ENCODE measurements around the gene WDR1.

Gene WDR1

GRCh38 chr4:10116569-10117358, at the start of gene WDR1:
Gene WDR1 (minus strand): TSS chr4:10116799. CDS start chr4:10116666, 133 bp downstream.
- H3K9me3 ChIP-seq (ENCODE audit: control insufficient read depth in 1 of 2, low read length in 2 of 2) = no peaks in the 10 kb centered on the region
- no peaks in the 10 kb centered on the region for H3K27me3 ChIP-seq (ENCODE audit: control insufficient read depth in 1 of 2, insufficient read depth in 2 of 2, low read length in 2 of 2)
- H3K4me3 ChIP-seq (ENCODE audit: low read depth in 1 of 2, low read length in 2 of 2) = peak within 1 kb of the TSS; percentile 77 to 88
- H3K27ac ChIP-seq (ENCODE audit: low read depth, low read length) = peak within 1 kb of the TSS; percentile 98
- peaks cover 68 to 70% of the 10 kb centered on the region in 2 donors for H3K4me1 ChIP-seq (ENCODE audit: control insufficient read depth in 1 of 2, insufficient read depth in 2 of 2, low read length in 2 of 2)
- H3K9ac ChIP-seq (ENCODE audit: low read depth in 1 of 2, low read length in 2 of 2) = peak within 1 kb of the TSS; percentile 83 to 93
- H3K36me3 ChIP-seq (ENCODE audit: control insufficient read depth in 1 of 2, insufficient read depth in 2 of 2, low read length in 2 of 2) = peaks cover 35% of the 10 kb centered on the region in 2 donors

GRCh38 chr4:10164877-10165283, 48.3 kb upstream of the WDR1 start:
- Histone ChIP-seq H3K27me3 (ENCODE audit: control insufficient read depth in 1 of 2, insufficient read depth in 2 of 2, low read length in 2 of 2) (no peaks in the 10 kb centered on the region), H3K9ac (ENCODE audit: low read depth in 1 of 2, low read length in 2 of 2) (no peak overlapping the region), H3K27ac (ENCODE audit: low read depth, low read length) (no peak overlapping the region), H3K4me3 (ENCODE audit: low read depth in 1 of 2, low read length in 2 of 2) (no peak overlapping the region), H3K36me3 (ENCODE audit: control insufficient read depth in 1 of 2, insufficient read depth in 2 of 2, low read length in 2 of 2) (no peaks in the 10 kb centered on the region), H3K9me3 (ENCODE audit: control insufficient read depth in 1 of 2, low read length in 2 of 2) (no peaks in the 10 kb centered on the region), H3K4me1 (ENCODE audit: control insufficient read depth in 1 of 2, insufficient read depth in 2 of 2, low read length in 2 of 2) (peaks cover 3 to 12% of the 10 kb centered on the region in 2 donors)

- H3K4me1 ChIP-seq (ENCODE audit: control insufficient read depth in 1 of 2, insufficient read depth in 2 of 2, low read length in 2 of 2) = peaks cover 3 to 12% of the 10 kb centered on the region in 2 donors
- H3K9ac ChIP-seq (ENCODE audit: low read depth in 1 of 2, low read length in 2 of 2) = no peak overlapping the region
- H3K27me3 ChIP-seq (ENCODE audit: control insufficient read depth in 1 of 2, insufficient read depth in 2 of 2, low read length in 2 of 2) = no peaks in the 10 kb centered on the region
- H3K36me3 ChIP-seq (ENCODE audit: control insufficient read depth in 1 of 2, insufficient read depth in 2 of 2, low read length in 2 of 2) = no peaks in the 10 kb centered on the region
- no peaks in the 10 kb centered on the region for H3K9me3 ChIP-seq (ENCODE audit: control insufficient read depth in 1 of 2, low read length in 2 of 2)
- H3K27ac ChIP-seq (ENCODE audit: low read depth, low read length) = no peak overlapping the region
- no peak overlapping the region for H3K4me3 ChIP-seq (ENCODE audit: low read depth in 1 of 2, low read length in 2 of 2)
Observed at GRCh38 chr4:10163296-10163695, 46.7 kb upstream of the WDR1 start.

- no peak overlapping the region for H3K4me3 ChIP-seq (ENCODE audit: low read depth in 1 of 2, low read length in 2 of 2)
Observed at GRCh38 chr4:10162341-10163000, 45.9 kb upstream of the WDR1 start.

GRCh38 chr4:10161840-10162239, 45.2 kb upstream of the WDR1 start:
- no peaks in the 10 kb centered on the region for H3K9me3 ChIP-seq (ENCODE audit: control insufficient read depth in 1 of 2, low read length in 2 of 2)
- H3K9ac ChIP-seq (ENCODE audit: low read depth in 1 of 2, low read length in 2 of 2) = no peak overlapping the region
- H3K27ac ChIP-seq (ENCODE audit: low read depth, low read length) = no peak overlapping the region
- no peaks in the 10 kb centered on the region for H3K36me3 ChIP-seq (ENCODE audit: control insufficient read depth in 1 of 2, insufficient read depth in 2 of 2, low read length in 2 of 2)
- peaks cover 3 to 12% of the 10 kb centered on the region in 2 donors for H3K4me1 ChIP-seq (ENCODE audit: control insufficient read depth in 1 of 2, insufficient read depth in 2 of 2, low read length in 2 of 2)
- no peak overlapping the region for H3K4me3 ChIP-seq (ENCODE audit: low read depth in 1 of 2, low read length in 2 of 2)
- no peaks in the 10 kb centered on the region for H3K27me3 ChIP-seq (ENCODE audit: control insufficient read depth in 1 of 2, insufficient read depth in 2 of 2, low read length in 2 of 2)

More at GRCh38 chr4:10162341-10163000, 45.9 kb upstream of the WDR1 start:
- no peak overlapping the region for H3K9ac ChIP-seq (ENCODE audit: low read depth in 1 of 2, low read length in 2 of 2)
- no peaks in the 10 kb centered on the region for H3K27me3 ChIP-seq (ENCODE audit: control insufficient read depth in 1 of 2, insufficient read depth in 2 of 2, low read length in 2 of 2)
- no peaks in the 10 kb centered on the region for H3K36me3 ChIP-seq (ENCODE audit: control insufficient read depth in 1 of 2, insufficient read depth in 2 of 2, low read length in 2 of 2)
- no peak overlapping the region for H3K27ac ChIP-seq (ENCODE audit: low read depth, low read length)
- peaks cover 3 to 12% of the 10 kb centered on the region in 2 donors for H3K4me1 ChIP-seq (ENCODE audit: control insufficient read depth in 1 of 2, insufficient read depth in 2 of 2, low read length in 2 of 2)
- H3K9me3 ChIP-seq (ENCODE audit: control insufficient read depth in 1 of 2, low read length in 2 of 2) = no peaks in the 10 kb centered on the region

- Histone ChIP-seq H3K27me3 (ENCODE audit: control insufficient read depth in 1 of 2, insufficient read depth in 2 of 2, low read length in 2 of 2) (no peaks in the 10 kb centered on the region), H3K36me3 (ENCODE audit: control insufficient read depth in 1 of 2, insufficient read depth in 2 of 2, low read length in 2 of 2) (no peaks in the 10 kb centered on the region), H3K9ac (ENCODE audit: low read depth in 1 of 2, low read length in 2 of 2) (no peak overlapping the region), H3K4me1 (ENCODE audit: control insufficient read depth in 1 of 2, insufficient read depth in 2 of 2, low read length in 2 of 2) (peaks cover 3 to 12% of the 10 kb centered on the region in 2 donors), H3K27ac (ENCODE audit: low read depth, low read length) (no peak overlapping the region), H3K4me3 (ENCODE audit: low read depth in 1 of 2, low read length in 2 of 2) (no peak overlapping the region), H3K9me3 (ENCODE audit: control insufficient read depth in 1 of 2, low read length in 2 of 2) (no peaks in the 10 kb centered on the region)
Observed at GRCh38 chr4:10161146-10161545, 44.5 kb upstream of the WDR1 start.

GRCh38 chr4:10160281-10160856, 43.8 kb upstream of the WDR1 start:
- H3K36me3 ChIP-seq (ENCODE audit: control insufficient read depth in 1 of 2, insufficient read depth in 2 of 2, low read length in 2 of 2) = no peaks in the 10 kb centered on the region
- no peaks in the 10 kb centered on the region for H3K9me3 ChIP-seq (ENCODE audit: control insufficient read depth in 1 of 2, low read length in 2 of 2)
- H3K4me1 ChIP-seq (ENCODE audit: control insufficient read depth in 1 of 2, insufficient read depth in 2 of 2, low read length in 2 of 2) = peaks cover 3 to 12% of the 10 kb centered on the region in 2 donors
- no peak overlapping the region for H3K27ac ChIP-seq (ENCODE audit: low read depth, low read length)
- no peaks in the 10 kb centered on the region for H3K27me3 ChIP-seq (ENCODE audit: control insufficient read depth in 1 of 2, insufficient read depth in 2 of 2, low read length in 2 of 2)
- no peak overlapping the region for H3K4me3 ChIP-seq (ENCODE audit: low read depth in 1 of 2, low read length in 2 of 2)
- H3K9ac ChIP-seq (ENCODE audit: low read depth in 1 of 2, low read length in 2 of 2) = no peak overlapping the region

- H3K4me3 ChIP-seq (ENCODE audit: low read depth in 1 of 2, low read length in 2 of 2) = no peak overlapping the region
- H3K36me3 ChIP-seq (ENCODE audit: control insufficient read depth in 1 of 2, insufficient read depth in 2 of 2, low read length in 2 of 2) = no peaks in the 10 kb centered on the region
- H3K27ac ChIP-seq (ENCODE audit: low read depth, low read length) = no peak overlapping the region
- H3K27me3 ChIP-seq (ENCODE audit: control insufficient read depth in 1 of 2, insufficient read depth in 2 of 2, low read length in 2 of 2) = no peaks in the 10 kb centered on the region
- H3K4me1 ChIP-seq (ENCODE audit: control insufficient read depth in 1 of 2, insufficient read depth in 2 of 2, low read length in 2 of 2) = peaks cover 3 to 12% of the 10 kb centered on the region in 2 donors
- no peaks in the 10 kb centered on the region for H3K9me3 ChIP-seq (ENCODE audit: control insufficient read depth in 1 of 2, low read length in 2 of 2)
- H3K9ac ChIP-seq (ENCODE audit: low read depth in 1 of 2, low read length in 2 of 2) = no peak overlapping the region
Observed at GRCh38 chr4:10159671-10160070, 43.1 kb upstream of the WDR1 start.

- H3K9me3 ChIP-seq (ENCODE audit: control insufficient read depth in 1 of 2, low read length in 2 of 2) = no peaks in the 10 kb centered on the region
- H3K27ac ChIP-seq (ENCODE audit: low read depth, low read length) = no peak overlapping the region
- H3K9ac ChIP-seq (ENCODE audit: low read depth in 1 of 2, low read length in 2 of 2) = no peak overlapping the region
- H3K27me3 ChIP-seq (ENCODE audit: control insufficient read depth in 1 of 2, insufficient read depth in 2 of 2, low read length in 2 of 2) = no peaks in the 10 kb centered on the region
- H3K36me3 ChIP-seq (ENCODE audit: control insufficient read depth in 1 of 2, insufficient read depth in 2 of 2, low read length in 2 of 2) = no peaks in the 10 kb centered on the region
- peaks cover 3 to 12% of the 10 kb centered on the region in 2 donors for H3K4me1 ChIP-seq (ENCODE audit: control insufficient read depth in 1 of 2, insufficient read depth in 2 of 2, low read length in 2 of 2)
- H3K4me3 ChIP-seq (ENCODE audit: low read depth in 1 of 2, low read length in 2 of 2) = no peak overlapping the region
Observed at GRCh38 chr4:10158333-10158942, 41.8 kb upstream of the WDR1 start.
